Daoy (cell line): Measurements from ENCODE around the gene CDK6. TPM values are rescaled to one million over a fixed set of nuclear protein-coding genes. Genes with fewer than 3 reads are reported as not detected.

Source experiments
- DNase-seq: peaks from one replicate; pipeline ENCODE4 v3.0.0-alpha.2; 2015; ENCODE audit warnings: low read depth
- total RNA-seq: library from RNA; depleted of rRNA; stranded (reverse); fragments of >200 nt; shearing (Covaris generic); gene quantifications from 2 replicates; pipeline ENCODE4 v1.2.3, GENCODE V29; 2014

The CDK6 gene
- total RNA-seq, 1 experiment from 2014 or later: 92.9 TPM

- DNase-seq: no peak
These were observed 42.0 kb downstream of the CDK6 start for GRCh38 chr7:92794391-92794790.

GRCh38 chr7:92793656-92794205, 42.6 kb downstream of the CDK6 start:
- DNase-seq: no peak

GRCh38 chr7:92790992-92791391, 45.4 kb downstream of the CDK6 start:
- DNase-seq: peak; percentile 31

DNA sequence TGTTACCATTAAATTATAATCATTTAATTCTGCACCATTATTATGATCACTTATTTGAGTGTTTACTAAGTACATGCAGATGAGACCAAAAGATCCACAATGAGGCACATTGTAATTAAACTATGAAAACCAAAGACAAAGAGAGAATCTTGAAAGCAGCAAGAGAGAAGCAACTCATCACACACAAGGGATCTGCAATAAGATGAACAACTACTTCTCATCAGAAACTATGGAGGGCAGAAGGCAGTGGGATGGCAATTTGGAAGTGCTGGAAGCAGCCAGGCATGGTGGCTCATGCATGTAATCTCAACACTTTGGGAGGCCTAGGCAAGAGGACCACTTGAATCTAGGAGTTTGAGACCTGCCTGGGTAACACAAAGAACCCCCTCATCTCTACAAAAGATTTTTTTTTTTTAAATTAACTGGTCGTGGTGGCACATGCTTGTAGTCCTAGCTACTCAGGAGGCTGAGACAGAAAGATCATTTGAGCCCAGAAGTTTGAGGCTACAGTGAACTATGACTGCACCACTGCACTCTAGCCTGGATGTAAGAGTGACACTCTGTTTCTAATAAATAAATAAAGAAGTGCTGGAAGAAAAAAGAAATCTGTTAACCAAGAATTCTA, 47.7 kb downstream of the CDK6 start:
- no peak for DNase-seq

GRCh38 chr7:92785923-92786322, 50.5 kb downstream of the CDK6 start:
- no peak for DNase-seq

- DNase-seq: no peak
These were observed 51.4 kb downstream of the CDK6 start for GRCh38 chr7:92784935-92785334.

DNA sequence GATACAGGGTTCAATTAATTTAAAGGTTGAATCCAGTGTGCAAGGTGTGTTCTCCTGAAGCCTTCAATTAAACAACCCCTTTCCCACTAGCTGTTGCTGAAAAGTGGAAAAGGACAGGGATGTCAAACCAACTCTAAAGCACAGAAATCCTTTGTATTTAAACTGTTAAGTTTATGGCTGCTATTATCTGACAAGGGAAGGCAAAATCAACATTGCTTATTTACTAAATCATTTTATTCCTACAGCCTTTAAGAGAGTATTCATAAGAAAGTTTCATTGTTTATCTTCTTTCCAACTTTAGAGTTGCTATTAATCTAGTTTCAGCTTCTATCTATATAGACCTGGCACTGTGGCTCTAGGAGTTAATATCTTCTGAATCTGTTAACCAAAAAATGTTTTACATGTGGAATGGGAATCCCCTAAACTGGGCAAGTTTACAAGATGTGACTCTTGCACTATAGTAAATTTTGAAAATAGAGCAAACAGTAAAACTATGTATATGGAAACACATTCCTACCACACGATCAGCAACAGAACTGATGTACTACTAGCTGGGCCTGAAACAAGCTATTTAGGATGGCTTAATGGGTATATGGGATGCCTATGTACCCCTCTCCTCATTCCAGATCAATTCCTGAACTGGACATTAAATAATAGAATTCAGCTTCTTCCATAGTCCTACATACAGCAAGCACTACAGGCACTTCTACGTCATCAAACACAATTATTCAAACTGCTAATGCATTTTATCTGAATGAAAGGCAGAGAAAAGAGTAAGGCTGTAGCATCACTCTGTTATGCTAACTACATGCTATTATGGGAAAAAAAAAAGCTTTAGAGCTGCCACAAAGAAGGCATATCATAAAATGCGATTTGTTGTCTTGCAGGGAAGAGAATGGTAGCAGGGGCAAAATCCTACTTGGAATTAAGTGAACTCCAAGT, 52.8 kb downstream of the CDK6 start:
- DNase-seq: no peak

GRCh38 chr7:92782855-92783254, 53.5 kb downstream of the CDK6 start:
- DNase-seq: no peak

DNA sequence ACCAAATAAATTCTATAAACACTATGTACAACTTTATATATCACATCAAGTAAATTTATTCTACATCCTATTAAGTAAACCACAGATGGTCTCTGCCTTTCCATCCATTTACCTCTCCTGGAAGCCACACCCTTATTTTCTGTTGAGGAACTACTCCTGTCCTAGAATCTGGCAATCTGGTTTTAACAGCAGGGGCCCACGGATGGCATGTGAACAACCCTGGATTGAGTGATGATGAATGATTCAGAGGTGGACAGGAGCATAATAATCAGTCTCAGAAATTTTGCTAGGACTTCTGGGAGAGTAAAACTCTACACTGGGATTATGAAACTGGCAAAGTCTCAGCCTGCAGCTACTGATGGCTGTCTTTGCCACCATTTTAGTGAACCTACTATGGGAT, 54.1 kb downstream of the CDK6 start:
- no peak for DNase-seq

DNA sequence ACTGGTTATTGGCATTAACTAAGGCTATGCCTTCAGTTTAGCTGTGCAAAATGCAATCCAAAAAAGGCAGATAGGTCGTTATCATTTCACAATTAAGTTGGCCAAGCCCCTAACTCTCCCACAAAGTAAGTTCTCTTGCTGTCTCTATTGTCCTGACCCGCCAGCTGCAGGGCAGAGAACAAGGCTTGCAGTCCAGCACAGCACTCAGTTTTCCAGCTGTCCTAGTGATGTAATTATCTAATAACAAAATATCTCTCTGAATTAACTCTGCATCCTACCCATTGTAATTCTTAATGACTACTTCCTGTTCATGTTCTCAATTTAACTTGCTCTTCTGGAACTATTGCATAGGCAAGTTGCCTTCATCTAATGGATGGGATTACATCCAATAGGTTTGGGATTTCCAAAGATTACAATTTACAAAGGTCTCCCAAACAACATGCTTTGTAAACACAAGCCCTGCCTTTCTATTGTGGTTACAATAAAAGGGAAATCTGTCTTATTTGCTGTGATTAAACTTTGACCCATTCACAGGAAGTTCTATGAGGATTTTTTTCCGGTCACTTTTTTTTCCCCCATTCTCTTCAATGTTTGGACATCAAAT, 55.2 kb downstream of the CDK6 start:
- no peak for DNase-seq

DNA sequence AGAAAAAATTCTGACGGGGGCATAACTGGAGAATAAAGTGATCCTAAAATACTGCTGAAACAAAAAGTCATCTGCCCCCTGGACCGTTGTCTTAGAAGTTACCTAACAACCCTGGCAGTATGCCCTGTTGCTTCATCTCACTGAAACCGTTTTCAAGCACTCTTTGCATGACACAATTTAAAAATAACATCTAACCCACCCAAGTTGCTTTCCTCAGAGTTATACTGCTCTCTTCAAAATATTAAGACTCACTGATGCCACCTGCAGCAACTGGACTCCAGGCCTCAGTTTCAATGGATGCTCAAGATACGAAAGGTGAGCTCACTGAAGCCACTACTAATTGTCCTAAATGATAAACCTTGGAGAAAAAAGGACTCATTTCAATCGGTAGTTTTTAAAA, 57.4 kb downstream of the CDK6 start:
- peak; percentile 35 for DNase-seq

GRCh38 chr7:92777993-92778392, 58.4 kb downstream of the CDK6 start:
- no peak for DNase-seq

DNA sequence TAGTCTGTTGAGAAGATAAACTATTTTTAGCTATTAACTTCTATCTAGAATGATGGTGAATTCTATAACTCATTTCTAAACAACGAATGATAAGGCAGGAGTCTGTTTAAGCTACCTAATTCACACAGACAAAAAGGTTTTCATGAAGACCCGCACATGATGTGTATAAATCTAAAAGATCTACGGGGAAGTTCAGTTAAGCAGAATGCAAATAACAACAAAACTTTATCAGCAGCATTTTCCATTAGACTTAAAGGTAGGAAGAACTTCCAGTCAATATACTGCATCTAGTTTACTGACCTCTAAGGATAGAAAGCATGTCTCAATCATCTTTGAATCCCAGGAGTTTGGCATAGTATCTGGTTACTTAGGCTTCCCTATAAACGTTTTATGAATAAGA, 62.6 kb downstream of the CDK6 start:
- no peak for DNase-seq

DNA sequence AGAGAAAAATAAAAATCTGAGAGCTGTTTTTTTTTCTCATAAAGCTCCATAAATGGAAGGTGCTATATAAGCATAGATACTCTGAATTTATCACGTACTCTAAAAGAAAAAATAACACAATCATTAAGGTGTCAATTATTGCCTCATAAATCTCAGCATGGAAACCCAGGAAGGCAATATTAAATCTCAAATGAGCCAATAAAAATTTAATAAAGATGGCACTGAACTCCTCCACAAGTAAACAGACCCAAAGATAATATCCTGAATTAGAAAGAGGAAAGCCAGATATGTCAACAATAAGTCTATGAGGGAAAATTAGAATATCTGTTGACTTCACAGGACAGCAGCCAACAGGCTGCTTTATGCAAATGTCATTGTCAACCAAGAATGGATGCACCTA, 66.5 kb downstream of the CDK6 start:
- no peak for DNase-seq

DNA sequence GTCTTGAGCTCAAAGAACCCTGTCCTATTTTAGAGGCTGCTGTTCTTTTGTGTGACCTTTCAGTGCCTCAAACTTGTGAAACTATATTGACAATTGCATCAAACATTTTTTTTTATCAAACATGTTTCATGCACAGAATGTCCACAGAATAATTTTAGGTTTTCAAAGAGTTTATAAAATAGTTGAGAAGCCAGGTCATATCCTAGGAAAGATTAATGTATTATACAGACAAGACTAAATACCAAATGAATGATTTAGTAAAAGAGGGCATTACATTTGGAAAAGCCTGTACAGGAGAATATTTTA, 67.0 kb downstream of the CDK6 start:
- DNase-seq: no peak

DNA sequence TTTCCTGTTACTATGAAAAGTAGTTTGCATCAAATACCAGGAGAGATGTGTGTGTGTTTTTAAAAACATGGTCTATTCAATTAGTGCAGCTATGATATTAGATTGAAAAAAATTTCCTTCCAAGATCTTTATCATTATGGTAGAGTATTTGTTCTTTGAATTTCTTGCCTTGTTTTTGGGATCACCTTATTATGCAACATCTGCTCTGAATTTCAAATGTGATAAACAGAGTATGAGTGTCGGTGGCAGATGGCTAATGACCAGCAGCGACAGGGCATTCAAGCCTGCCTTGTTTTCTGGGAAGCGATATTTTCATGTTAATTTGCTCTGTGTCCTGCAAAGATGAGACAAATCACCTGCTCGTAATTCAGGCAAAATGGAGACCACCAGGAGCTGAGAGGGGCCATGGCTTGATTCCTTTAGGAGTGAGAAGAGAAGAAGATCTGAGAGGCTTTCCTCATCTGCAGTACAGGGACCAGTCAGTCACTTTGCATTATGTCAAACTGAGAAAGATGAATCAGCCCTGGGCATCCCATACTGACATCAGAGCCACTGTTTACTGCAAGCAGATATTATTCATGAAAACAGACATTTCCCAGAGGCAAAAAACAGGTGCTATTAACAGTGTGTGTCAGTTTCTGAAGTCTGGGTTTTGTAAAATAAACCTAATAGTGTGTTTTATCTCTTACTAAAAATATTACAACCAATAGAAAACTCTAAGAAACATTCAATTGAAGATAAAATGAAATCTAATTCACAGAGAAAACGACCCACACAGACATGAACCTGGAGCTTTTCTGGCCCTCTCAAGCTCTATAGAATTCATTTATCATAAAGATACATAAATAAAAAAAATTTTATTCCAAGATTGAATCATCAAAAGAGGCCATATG, 67.6 kb downstream of the CDK6 start:
- DNase-seq: no peak

- no peak for DNase-seq
These were observed 68.9 kb downstream of the CDK6 start for GRCh38 chr7:92767437-92767836.

DNA sequence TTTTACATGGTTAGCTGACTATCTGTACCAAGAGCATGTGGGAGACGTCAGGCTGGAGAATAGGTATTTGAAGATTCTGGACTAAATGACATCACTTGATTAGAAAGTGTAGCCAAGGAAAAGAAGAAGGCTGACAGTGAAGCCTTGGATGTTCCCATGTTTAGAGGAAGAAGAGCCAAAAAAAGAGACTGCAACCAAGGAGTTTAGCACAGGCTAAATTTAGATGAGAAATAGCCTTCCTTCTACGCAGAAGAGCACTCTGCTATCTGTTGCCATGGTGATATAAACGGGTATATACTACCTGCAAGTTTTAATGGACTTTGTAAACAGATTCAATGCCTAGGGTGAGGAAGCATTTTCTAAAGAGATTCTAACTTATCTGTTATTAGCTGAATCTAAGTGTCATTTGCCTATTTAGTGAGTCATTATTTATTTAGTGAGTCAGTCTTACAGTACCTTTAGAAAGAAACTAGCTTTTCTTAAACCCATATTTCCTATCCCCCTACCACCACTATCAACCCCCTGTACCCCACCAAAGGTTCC, 69.8 kb downstream of the CDK6 start:
- no peak for DNase-seq

DNA sequence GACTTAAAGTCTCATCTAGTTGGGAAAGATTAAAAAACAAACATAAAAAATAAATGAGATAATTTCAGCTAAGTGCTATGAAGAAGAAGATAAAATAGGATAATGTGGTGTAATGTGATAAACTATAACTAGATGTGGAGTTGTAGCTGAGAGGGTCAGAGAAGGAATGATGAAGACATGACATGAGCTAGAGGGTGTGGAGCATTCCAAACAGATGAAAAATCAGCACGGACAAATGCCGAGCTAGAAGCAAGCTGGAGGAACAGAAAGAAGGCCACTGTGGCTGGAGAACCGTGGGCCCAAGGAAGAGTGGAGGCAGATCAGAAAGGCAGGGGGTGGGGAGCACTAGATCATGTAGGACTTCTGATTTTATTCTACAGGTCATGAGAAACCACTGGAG, 70.6 kb downstream of the CDK6 start:
- peak; percentile 64 for DNase-seq

GRCh38 chr7:92763636-92764423, 72.5 kb downstream of the CDK6 start:
- DNase-seq: peak; percentile 80

DNA sequence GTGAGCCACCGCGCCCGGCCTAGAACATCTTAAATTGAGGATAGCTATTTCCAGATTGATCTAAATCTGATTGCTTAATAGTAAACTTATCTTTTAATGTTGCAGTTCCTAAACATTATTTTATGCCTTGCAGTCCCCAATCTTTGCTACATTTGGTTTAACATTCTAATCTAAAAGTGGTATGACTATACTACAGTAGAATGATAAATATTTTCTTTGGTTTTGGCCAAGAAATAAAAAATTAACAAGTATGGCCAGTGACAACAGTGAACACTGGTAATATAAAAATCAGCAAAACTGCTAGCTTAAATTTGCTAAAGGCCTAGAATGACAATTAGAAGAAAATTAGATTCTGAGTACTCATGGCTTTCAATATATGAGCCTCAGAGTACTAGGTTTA, 73.5 kb downstream of the CDK6 start:
- DNase-seq: no peak
